Kidney (tissue), 14 donors: ENCODE measurements around the gene CDV3. TPM values are rescaled to one million over a fixed set of nuclear protein-coding genes. Genes with fewer than 3 reads are reported as not detected.

Experiments
- DNase-seq, 5 donors: peaks; one replicate each; pipeline ENCODE4 v3.0.0-alpha.2; 2013 to 2020
- FAIRE-seq: peaks from 2 replicates; lab custom pipeline; 2012; peaks lifted over from hg19 to GRCh38; lab: Jason Lieb, UNC
- H3K27ac ChIP-seq, 2 donors: one replicate each; pipeline ENCODE4 v1.7.0; 2013; ENCODE audit warnings: low read depth in 2 of 2, low read length in 2 of 2, inconsistent platforms in 1 of 2
- H3K27me3 ChIP-seq: one replicate; pipeline ENCODE4 v1.7.1; 2013; ENCODE audit warnings: low read length, inconsistent platforms; ENCODE audit not compliant: control insufficient read depth, insufficient read depth
- H3K36me3 ChIP-seq, 3 donors: one replicate each; pipeline versions ENCODE4 v1.7.0 to v1.7.1; 2013; ENCODE audit warnings: low read length in 3 of 3, control low read depth in 1 of 3, inconsistent platforms in 1 of 3; ENCODE audit not compliant: insufficient read depth in 3 of 3, control insufficient read depth in 2 of 3
- H3K4me1 ChIP-seq, 3 donors: one replicate each; pipeline versions ENCODE4 v1.7.0 to v1.7.1; 2013; ENCODE audit warnings: low read length in 3 of 3, inconsistent platforms in 1 of 3, low read depth in 1 of 3; ENCODE audit not compliant: control insufficient read depth in 2 of 3, insufficient read depth in 2 of 3
- H3K4me3 ChIP-seq, 3 donors: one replicate each; pipeline versions ENCODE4 v1.7.0 to v1.8.1; 2013; ENCODE audit warnings: low read length in 3 of 3, control low read depth in 1 of 3, inconsistent platforms in 1 of 3
- H3K9ac ChIP-seq, 3 donors: one replicate each; pipeline versions ENCODE4 v1.7.0 to v1.7.1; 2013; ENCODE audit warnings: low read length in 3 of 3, control low read depth in 1 of 3, inconsistent platforms in 1 of 3
- H3K9me3 ChIP-seq, 3 donors: one replicate each; pipeline versions ENCODE4 v1.7.0 to v1.7.1; 2013; ENCODE audit warnings: low read length in 3 of 3, control low read depth in 1 of 3, inconsistent platforms in 1 of 3; ENCODE audit not compliant: control insufficient read depth in 2 of 3, insufficient read depth in 1 of 3
- CTCF ChIP-seq: IDR thresholded peaks from 3 replicates; pipeline ENCODE4 v1.5.1; 2012; ENCODE audit warnings: mild to moderate bottlenecking, moderate library complexity, borderline replicate concordance; ENCODE audit not compliant: insufficient read depth; ENCODE audit errors: extremely low read depth
- intact Hi-C: fragments of 100-400 bp; cut with DNase I; formaldehyde crosslinking; loops from one replicate; pipeline ENCODE4 v1.11.1; 2022
- polyA plus RNA-seq: library from polyadenylated mRNA; stranded (reverse); fragments of 350-450 nt; fragmentation: Illumina TruSeq; extraction: RNeasy Lipid Tissue Mini Kit (QIAGEN cat#74804); gene quantifications from one replicate; pipeline ENCODE4 v1.2.3, GENCODE V29; 2014; ENCODE audit warnings: low read depth, low replicate concordance; ENCODE audit not compliant: insufficient read depth
- total RNA-seq: library from RNA; stranded (reverse); fragmentation: NEBNext Ultra II Directional; extraction: Animal tissue kit (Norgen Biotek cat#: 25700); gene quantifications from one replicate; pipeline ENCODE4 v1.2.1, GENCODE V29; 2021
- donor health status: control.
- donor health status: control.
- donor health status: control.
- donor health status: control.
- donor health status: control.
- donor health status: DM: yes; HTN: yes; CAD: no.
- donor health status: Normal renal cell carcinoma (clear cell type).

The CDV3 gene
- total and polyA plus RNA-seq, 2 donors from 2014 or later = 53.2 to 154 TPM

DNA sequence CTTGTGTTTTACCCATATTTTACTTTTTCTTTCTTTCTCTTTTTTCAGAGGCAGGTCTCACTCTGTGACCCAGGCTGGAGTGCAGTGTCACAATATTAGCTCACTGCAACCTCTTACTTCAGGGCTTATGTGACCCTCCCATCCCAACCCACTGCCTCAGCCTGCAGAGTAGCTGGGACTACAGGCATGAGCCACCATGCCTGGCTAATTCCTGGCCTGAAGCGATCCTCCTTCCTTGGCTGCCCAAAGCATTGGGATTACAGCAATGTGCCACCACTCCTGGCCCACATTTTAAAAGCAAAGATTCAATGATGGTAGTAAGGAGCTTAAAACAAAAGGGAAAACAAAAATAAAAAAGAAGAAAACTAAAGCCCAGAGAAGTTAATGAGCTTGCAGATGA is 11.1 kb upstream of the CDV3 start:
- FAIRE-seq (no peak), DNase-seq (no peak)
- TF ChIP-seq CTCF = no peak
- Histone ChIP-seq H3K4me3 (no peak overlapping the region), H3K9ac (no peak overlapping the region), H3K4me1 (no peaks in the 10 kb centered on the region), H3K27me3 (no peaks in the 10 kb centered on the region), H3K9me3 (peaks cover 0 to 3% (median 0%) of the 10 kb centered on the region in 3 donors), H3K36me3 (no peaks in the 10 kb centered on the region), H3K27ac (no peak overlapping the region)
- intact Hi-C loops = no loop called here

GRCh38 chr3:133563186-133563591 is 10.3 kb upstream of the CDV3 start:
- no peak for FAIRE-seq
- TF ChIP-seq CTCF = no peak
- intact Hi-C loops = no loop called here

GRCh38 chr3:133563816-133564215 is 9.7 kb upstream of the CDV3 start:
- DNase-seq = no peak
- H3K27ac ChIP-seq = no peak overlapping the region
- H3K9me3 ChIP-seq = peaks cover 0 to under 1% (median 0%) of the 10 kb centered on the region in 3 donors
- FAIRE-seq = no peak
- intact Hi-C loops = no loop called here
- H3K4me1 ChIP-seq = no peaks in the 10 kb centered on the region
- no peak overlapping the region for H3K4me3 ChIP-seq
- no peak for TF ChIP-seq CTCF
- H3K27me3 ChIP-seq = no peaks in the 10 kb centered on the region
- H3K9ac ChIP-seq = no peak overlapping the region
- no peaks in the 10 kb centered on the region for H3K36me3 ChIP-seq

More at GRCh38 chr3:133563186-133563591, 10.3 kb upstream of the CDV3 start:
- no peak for DNase-seq
- Histone ChIP-seq H3K9ac (no peak overlapping the region), H3K9me3 (peaks cover 0 to 3% (median 0%) of the 10 kb centered on the region in 3 donors), H3K4me1 (no peaks in the 10 kb centered on the region), H3K27ac (no peak overlapping the region), H3K36me3 (no peaks in the 10 kb centered on the region), H3K27me3 (no peaks in the 10 kb centered on the region), H3K4me3 (no peak overlapping the region)
